ENCODE data around the gene FUT7.

- TF ChIP-seq, protein P1, sequence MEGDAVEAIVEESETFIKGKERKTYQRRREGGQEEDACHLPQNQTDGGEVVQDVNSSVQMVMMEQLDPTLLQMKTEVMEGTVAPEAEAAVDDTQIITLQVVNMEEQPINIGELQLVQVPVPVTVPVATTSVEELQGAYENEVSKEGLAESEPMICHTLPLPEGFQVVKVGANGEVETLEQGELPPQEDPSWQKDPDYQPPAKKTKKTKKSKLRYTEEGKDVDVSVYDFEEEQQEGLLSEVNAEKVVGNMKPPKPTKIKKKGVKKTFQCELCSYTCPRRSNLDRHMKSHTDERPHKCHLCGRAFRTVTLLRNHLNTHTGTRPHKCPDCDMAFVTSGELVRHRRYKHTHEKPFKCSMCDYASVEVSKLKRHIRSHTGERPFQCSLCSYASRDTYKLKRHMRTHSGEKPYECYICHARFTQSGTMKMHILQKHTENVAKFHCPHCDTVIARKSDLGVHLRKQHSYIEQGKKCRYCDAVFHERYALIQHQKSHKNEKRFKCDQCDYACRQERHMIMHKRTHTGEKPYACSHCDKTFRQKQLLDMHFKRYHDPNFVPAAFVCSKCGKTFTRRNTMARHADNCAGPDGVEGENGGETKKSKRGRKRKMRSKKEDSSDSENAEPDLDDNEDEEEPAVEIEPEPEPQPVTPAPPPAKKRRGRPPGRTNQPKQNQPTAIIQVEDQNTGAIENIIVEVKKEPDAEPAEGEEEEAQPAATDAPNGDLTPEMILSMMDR (IDR thresholded peaks at IDR 0.05), result no peak
- TF ChIP-seq POLR2A (IDR thresholded peaks at IDR 0.05) (no peak), EP300 (IDR thresholded peaks at IDR 0.05) (no peak)
Measured at GRCh38 chr9:137076636-137077009, 44.7 kb upstream of the FUT7 start.

Measured in tibial nerve (tissue), 4 donors.